NCI-H1048 (cell line): ENCODE results near the gene QPCTL.
A peak's percentile ranks its signal among the peaks of the same experiment; 100 is the strongest.
"Not testable (repeated sequence)": the region's sequence is repeated elsewhere in the genome, so short reads cannot be mapped to it uniquely, and the experiment has no call there.

Source experiments
- DNase-seq: peaks from one replicate; lab custom pipeline; 2025; lab: John Stamatoyannopoulos, UW

QPCTL gene

GRCh38 chr19:45676851-45677263, 15.6 kb upstream of the QPCTL start:
- no peak for DNase-seq

- peak; percentile 76 for DNase-seq
Observed at GRCh38 chr19:45677351-45678230, 14.9 kb upstream of the QPCTL start.

- peak; percentile 41 for DNase-seq
Observed at GRCh38 chr19:45681391-45682015, 11.0 kb upstream of the QPCTL start.

- no peak for DNase-seq
Observed at GRCh38 chr19:45682117-45682516, 10.3 kb upstream of the QPCTL start.

GRCh38 chr19:45682908-45683307, 9.6 kb upstream of the QPCTL start:
- no peak for DNase-seq

- DNase-seq, result not testable (repeated sequence)
Observed at GRCh38 chr19:45685045-45685444, 7.4 kb upstream of the QPCTL start.

- no peak for DNase-seq
Observed at GRCh38 chr19:45687599-45687998, 4.9 kb upstream of the QPCTL start.

- peak; percentile 82 for DNase-seq
Observed at GRCh38 chr19:45691516-45692186, 815 bp upstream of the QPCTL start, which contains the start of gene SNRPD2. SNRPD2 (minus strand) TSS chr19:45691953; CDS start chr19:45691888, 65 bp downstream.

GRCh38 chr19:45693106-45693788, 781 bp downstream of the QPCTL start:
- DNase-seq, result peak; percentile 36

- DNase-seq, result no peak
Observed at GRCh38 chr19:45701676-45702075, 9.2 kb downstream of the QPCTL start.

GRCh38 chr19:45705115-45705514, 12.6 kb downstream of the QPCTL start:
- no peak for DNase-seq

GRCh38 chr19:45705710-45706415, 13.4 kb downstream of the QPCTL start:
- DNase-seq, result no peak

- no peak for DNase-seq
Observed at GRCh38 chr19:45710356-45711130, 18.1 kb downstream of the QPCTL start.

GRCh38 chr19:45711851-45712698, 19.6 kb downstream of the QPCTL start:
- DNase-seq, result no peak

- DNase-seq, result no peak
Observed at GRCh38 chr19:45712699-45713067, 20.2 kb downstream of the QPCTL start.

GRCh38 chr19:45713141-45713540, 20.7 kb downstream of the QPCTL start:
- no peak for DNase-seq

GRCh38 chr19:45715139-45715538, 22.7 kb downstream of the QPCTL start:
- no peak for DNase-seq

GRCh38 chr19:45716359-45717130, 24.1 kb downstream of the QPCTL start:
- DNase-seq, result no peak
